GM21786 (cell line): ENCODE data around the gene MAD2L1BP.
A peak's percentile ranks its signal among the peaks of the same experiment; 100 is the strongest.
"Not testable (repeated sequence)": the region's sequence is repeated elsewhere in the genome, so short reads cannot be mapped to it uniquely, and the experiment has no call there.

ENCODE experiments used
- ATAC-seq: cut with Tn5 transposase; IDR thresholded peaks from one replicate; pipeline ENCODE4 v1.9.1; 2021; ENCODE audit not compliant: unreplicated experiment

The MAD2L1BP gene

DNA sequence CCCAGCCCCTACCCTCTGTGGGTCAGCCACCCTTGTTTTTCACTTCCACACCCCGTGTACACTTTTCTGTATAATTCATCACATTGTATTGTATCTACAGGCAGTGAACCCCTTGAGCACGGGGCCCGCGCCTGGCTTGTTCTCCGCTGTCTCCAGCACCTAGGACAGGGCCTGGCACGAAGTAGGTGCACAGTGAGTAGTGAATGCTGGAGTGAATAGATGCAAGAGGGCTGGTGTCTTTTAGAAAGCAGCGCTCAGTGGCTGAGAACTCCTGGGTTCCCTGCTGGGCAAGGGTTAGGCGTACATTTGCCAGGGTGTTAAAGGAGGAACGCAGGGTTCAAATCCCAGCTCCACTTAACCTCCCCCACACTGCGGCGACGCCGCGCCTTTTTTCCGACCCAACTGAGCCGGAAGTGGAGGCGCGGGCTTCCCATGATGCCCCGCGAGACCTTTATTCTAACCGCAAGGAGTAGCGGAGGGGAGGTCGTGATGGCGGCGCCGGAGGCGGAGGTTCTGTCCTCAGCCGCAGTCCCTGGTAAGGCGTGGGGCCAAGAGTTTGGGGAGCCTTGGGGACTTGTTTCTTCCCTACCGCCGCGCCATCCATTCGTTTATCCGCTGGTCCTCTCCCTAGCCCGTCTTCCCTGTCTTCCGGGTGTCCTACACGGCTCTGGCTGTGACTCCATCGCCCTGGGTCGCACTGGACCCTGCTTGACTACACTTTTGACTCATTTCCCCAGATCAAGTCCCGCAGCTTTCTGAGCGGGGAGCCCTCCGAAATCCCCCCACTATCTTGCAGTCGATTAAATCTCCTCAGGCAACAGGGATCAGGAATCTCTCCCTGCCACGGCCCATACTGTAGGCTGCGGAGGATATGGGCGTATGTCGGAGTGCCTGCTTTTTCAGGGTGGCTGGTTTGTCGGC lies at the start of gene MAD2L1BP:
MAD2L1BP (plus strand) TSS at position 454 of the 921 bp plus-strand sequence; CDS start at position 490, 36 bp downstream.
- peak; percentile 81 for ATAC-seq

DNA sequence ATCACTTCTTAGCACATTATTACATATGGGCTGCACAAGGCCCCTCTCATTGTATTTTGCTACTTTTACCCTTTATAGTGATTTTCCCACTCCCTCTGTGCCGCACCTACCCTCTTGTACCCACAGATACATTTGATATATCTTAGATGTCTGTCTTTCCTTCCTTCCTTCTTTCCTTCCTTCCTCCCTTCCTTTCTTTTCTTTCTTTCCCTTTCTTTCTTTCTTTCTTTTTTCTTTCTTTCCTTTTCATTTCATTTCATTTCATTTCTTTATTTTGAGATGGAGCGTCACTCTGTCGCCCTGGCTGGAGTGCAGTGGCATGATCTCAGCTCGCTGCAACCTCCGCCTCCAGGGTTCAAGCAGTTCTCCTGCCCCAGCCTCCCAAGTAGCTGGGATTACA lies 47.4 kb upstream of the MAD2L1BP start:
- no peak for ATAC-seq

DNA sequence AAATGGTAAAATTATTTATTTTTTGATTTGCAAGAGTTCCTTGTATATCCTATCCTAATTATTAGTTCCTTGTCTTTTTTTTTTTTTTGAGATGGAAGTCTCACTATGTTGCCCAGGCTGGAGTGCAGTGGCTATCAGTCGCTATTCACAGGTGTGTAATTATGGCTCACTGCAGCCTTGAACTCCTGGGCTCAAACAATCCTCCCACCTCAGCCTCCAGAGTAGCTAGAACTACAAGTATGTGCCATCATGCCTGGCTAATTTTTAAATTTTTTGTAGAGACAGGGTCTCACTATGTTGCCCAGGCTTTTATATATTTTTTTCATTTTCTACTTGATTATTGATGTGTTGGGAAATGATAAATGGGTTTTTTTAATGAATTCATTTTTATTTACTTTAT lies 46.1 kb upstream of the MAD2L1BP start:
- not testable (repeated sequence) for ATAC-seq

GRCh38 chr6:43593938-43594337 lies 41.7 kb upstream of the MAD2L1BP start:
- ATAC-seq = no peak

GRCh38 chr6:43600595-43600994 lies 35.0 kb upstream of the MAD2L1BP start:
- no peak for ATAC-seq

GRCh38 chr6:43604174-43604573 lies 31.5 kb upstream of the MAD2L1BP start:
- ATAC-seq = no peak

GRCh38 chr6:43606019-43606418 lies 29.6 kb upstream of the MAD2L1BP start:
- no peak for ATAC-seq

- ATAC-seq = no peak
Observed at GRCh38 chr6:43608310-43608763, 27.3 kb upstream of the MAD2L1BP start.

DNA sequence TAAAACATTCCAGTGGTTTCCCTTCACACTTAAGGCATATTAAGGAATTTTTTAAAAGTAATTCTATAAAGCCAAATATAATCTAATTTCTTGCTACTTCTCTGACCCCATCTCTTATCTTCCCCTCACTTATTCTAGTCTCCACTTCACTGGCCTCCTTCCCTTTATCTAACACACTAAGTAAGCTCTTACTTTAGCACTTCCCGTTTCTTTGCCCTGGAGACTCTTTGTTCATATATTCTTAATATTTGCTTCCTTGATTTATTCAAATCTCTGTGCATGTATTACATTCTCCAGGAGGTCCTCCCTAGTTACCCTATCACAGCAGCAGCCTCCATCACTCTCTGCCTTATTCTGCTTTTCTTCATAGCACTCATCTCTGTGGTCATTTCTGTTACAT lies 26.8 kb upstream of the MAD2L1BP start:
- no peak for ATAC-seq

GRCh38 chr6:43609402-43609801 lies 26.2 kb upstream of the MAD2L1BP start:
- ATAC-seq = no peak

- ATAC-seq = no peak
Observed at GRCh38 chr6:43610431-43610830, 25.2 kb upstream of the MAD2L1BP start.

GRCh38 chr6:43613721-43614395 lies 21.8 kb upstream of the MAD2L1BP start:
- no peak for ATAC-seq

DNA sequence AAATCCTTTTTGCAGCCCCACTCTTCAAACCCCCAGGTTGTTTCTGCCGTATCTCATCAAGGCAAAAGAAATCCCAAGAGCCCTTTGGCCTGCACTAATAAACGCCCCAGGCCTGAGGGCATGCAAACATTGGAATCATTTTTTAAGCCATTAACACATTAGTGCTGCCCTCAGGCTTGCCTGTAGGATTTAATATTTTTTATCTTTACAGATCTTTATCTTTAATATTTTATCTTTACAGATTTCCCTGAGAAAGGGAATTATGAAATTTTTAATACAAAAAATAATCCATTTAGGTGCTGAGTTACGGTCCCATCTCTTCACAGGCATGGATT lies 21.3 kb upstream of the MAD2L1BP start:
- no peak for ATAC-seq

GRCh38 chr6:43616725-43617472 lies 18.7 kb upstream of the MAD2L1BP start:
- no peak for ATAC-seq

DNA sequence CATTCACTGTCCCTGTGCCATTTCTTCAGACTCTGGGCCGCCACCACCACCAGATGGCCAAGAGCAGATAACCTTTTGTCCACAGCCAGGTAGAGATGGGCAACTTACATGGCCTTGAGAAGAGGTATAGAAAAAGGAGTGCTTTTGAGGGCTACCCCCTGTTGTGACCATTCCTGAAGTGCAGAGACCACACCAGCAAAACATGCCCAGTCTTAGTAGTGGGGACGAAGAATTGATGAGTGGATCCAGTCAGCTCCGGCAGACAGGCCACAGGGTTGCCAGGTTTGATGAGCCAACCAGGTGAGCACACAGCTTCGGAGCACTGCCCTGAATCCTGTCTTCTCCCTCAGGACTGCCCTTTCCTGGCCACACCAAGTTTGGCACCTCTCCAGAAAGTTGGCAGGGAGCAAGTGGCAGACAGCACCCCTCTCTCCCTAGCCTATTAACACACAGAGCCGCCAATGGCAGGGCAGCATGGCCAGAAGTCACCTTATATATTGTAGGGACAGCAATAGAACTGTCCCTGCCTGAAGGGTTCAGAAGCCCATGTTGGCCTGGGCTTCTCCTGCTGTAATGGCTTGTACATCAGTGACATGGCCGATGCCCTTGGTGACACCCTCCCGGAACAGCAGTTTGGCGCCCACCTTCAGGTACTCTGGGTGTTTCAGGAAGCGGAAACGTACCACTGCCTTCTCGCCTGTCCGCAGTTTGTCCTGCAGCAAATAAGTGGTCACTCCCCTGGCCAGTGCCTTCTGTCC lies 14.4 kb upstream of the MAD2L1BP start:
- no peak for ATAC-seq

GRCh38 chr6:43621836-43622180 lies 13.8 kb upstream of the MAD2L1BP start:
- ATAC-seq = no peak

DNA sequence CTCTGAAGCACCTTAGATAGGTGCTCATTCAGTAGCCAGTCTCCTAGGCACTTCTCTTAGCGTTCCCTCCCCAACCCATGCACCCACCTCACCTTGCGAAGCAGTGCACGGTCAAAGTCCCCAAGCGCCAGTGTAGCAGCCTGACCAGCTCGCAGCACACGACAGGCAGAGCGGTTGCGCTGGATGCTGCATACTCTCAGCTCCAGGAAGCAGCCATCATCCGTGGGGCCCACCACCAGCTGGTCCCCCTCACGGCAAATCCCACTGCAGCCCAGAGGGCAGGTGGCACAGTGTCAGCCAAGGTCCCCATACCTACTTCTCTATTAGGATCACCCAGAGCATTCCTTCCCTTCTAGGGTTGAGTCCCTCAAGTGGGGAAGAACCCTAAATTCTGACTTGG lies 13.1 kb upstream of the MAD2L1BP start:
- ATAC-seq = no peak

GRCh38 chr6:43623880-43624785 lies 11.5 kb upstream of the MAD2L1BP start:
- no peak for ATAC-seq

- no peak for ATAC-seq
Observed at GRCh38 chr6:43624786-43625288, 10.8 kb upstream of the MAD2L1BP start.
